DND-41 (cell line): ENCODE measurements around the gene TBC1D22A.

ENCODE experiments used
- ATAC-seq: fragments of 200-7000 bp; cut with Tn5 transposase; 3 replicates; pipeline ENCODE4 v1.9.1; 2021; ENCODE audit warnings: low read depth; ENCODE audit not compliant: insufficient read depth
- DNase-seq: peaks from one replicate; pipeline ENCODE4 v3.0.0-alpha.2; 2020
- H2AFZ ChIP-seq: 2 replicates; pipeline ENCODE4 v1.6.0; 2012; ENCODE audit warnings: low read depth, low read length
- H3K27ac ChIP-seq: 2 replicates; pipeline ENCODE4 v1.5.1; 2012; ENCODE audit warnings: low read length, inconsistent platforms
- H3K27me3 ChIP-seq: fragments of 200-600 bp; sonication (generic); 2 replicates; pipeline ENCODE4 v1.6.0; 2012; ENCODE audit warnings: low read length, mild to moderate bottlenecking, inconsistent platforms; ENCODE audit not compliant: insufficient read depth, poor library complexity
- H3K36me3 ChIP-seq: 2 replicates; pipeline ENCODE4 v1.5.1; 2012; ENCODE audit warnings: low read length, inconsistent platforms; ENCODE audit not compliant: insufficient read depth
- H3K4me1 ChIP-seq: 2 replicates; pipeline ENCODE4 v1.5.1; 2012; ENCODE audit warnings: mild to moderate bottlenecking, low read length; ENCODE audit not compliant: insufficient read depth
- H3K4me2 ChIP-seq: 2 replicates; pipeline ENCODE4 v1.6.0; 2012; ENCODE audit warnings: mild to moderate bottlenecking, moderate library complexity, low read length, inconsistent platforms; ENCODE audit not compliant: insufficient read depth
- H3K4me3 ChIP-seq, 2 experiments: fragments of 200-600 bp in 1 of 2; shearing (Covaris generic) in 1 of 2; 2 replicates each; pipeline ENCODE4 v1.5.1; 2012 to 2016; ENCODE audit warnings: inconsistent platforms in 2 of 2, low read length in 2 of 2, mild to moderate bottlenecking in 2 of 2, low read depth in 1 of 2, moderate library complexity in 1 of 2
- H3K79me2 ChIP-seq: 2 replicates; pipeline ENCODE4 v1.6.0; 2012; ENCODE audit warnings: low read length, inconsistent platforms; ENCODE audit not compliant: insufficient read depth
- H3K9ac ChIP-seq: 2 replicates; pipeline ENCODE4 v1.6.0; 2012; ENCODE audit warnings: low read depth, mild to moderate bottlenecking, inconsistent platforms, low read length, moderate library complexity
- H3K9me3 ChIP-seq: 2 replicates; pipeline ENCODE4 v1.5.1; 2012; ENCODE audit warnings: low read length, moderate library complexity, mild to moderate bottlenecking, inconsistent platforms; ENCODE audit not compliant: insufficient read depth, severe bottlenecking
- H4K20me1 ChIP-seq: 2 replicates; pipeline ENCODE4 v1.6.0; 2012; ENCODE audit warnings: low read length; ENCODE audit not compliant: insufficient read depth
- EZH2 ChIP-seq: IDR thresholded peaks from 3 replicates; pipeline ENCODE4 v1.6.1; 2012; ENCODE audit warnings: borderline replicate concordance, low read depth, mild to moderate bottlenecking, moderate library complexity, low read length, inconsistent platforms; ENCODE audit not compliant: severe bottlenecking
- TF ChIP-seq, protein P1 (sequence below): IDR thresholded peaks from 2 replicates; pipeline ENCODE4 v1.5.1; 2012; ENCODE audit warnings: borderline replicate concordance, low read length, moderate library complexity, mild to moderate bottlenecking; ENCODE audit not compliant: poor library complexity, severe bottlenecking; ENCODE audit errors: extremely low read depth

The TBC1D22A gene

GRCh38 chr22:47030143-47030661 is 267.8 kb downstream of the TBC1D22A start:
- H3K9ac ChIP-seq, result no peak overlapping the region
- H3K79me2 ChIP-seq, result no peaks in the 10 kb centered on the region; the same call in 1 of the 2 replicates
- TF ChIP-seq, protein P1, sequence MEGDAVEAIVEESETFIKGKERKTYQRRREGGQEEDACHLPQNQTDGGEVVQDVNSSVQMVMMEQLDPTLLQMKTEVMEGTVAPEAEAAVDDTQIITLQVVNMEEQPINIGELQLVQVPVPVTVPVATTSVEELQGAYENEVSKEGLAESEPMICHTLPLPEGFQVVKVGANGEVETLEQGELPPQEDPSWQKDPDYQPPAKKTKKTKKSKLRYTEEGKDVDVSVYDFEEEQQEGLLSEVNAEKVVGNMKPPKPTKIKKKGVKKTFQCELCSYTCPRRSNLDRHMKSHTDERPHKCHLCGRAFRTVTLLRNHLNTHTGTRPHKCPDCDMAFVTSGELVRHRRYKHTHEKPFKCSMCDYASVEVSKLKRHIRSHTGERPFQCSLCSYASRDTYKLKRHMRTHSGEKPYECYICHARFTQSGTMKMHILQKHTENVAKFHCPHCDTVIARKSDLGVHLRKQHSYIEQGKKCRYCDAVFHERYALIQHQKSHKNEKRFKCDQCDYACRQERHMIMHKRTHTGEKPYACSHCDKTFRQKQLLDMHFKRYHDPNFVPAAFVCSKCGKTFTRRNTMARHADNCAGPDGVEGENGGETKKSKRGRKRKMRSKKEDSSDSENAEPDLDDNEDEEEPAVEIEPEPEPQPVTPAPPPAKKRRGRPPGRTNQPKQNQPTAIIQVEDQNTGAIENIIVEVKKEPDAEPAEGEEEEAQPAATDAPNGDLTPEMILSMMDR, result no peak
- no peak for TF ChIP-seq EZH2
- H3K9me3 ChIP-seq, result no peaks in the 10 kb centered on the region
- H3K4me1 ChIP-seq, result no peaks in the 10 kb centered on the region
- ATAC-seq, result no peak
- H3K27ac ChIP-seq, result no peak overlapping the region
- peaks cover 22% of the 10 kb centered on the region for H4K20me1 ChIP-seq
- no peak for DNase-seq
- no peak overlapping the region for H2AFZ ChIP-seq
- no peak overlapping the region for H3K4me3 ChIP-seq
- H3K4me2 ChIP-seq, result no peak overlapping the region
- peaks cover 4% of the 10 kb centered on the region; the same call in 1 of the 2 replicates for H3K36me3 ChIP-seq
- H3K27me3 ChIP-seq, result no peaks in the 10 kb centered on the region

DNA sequence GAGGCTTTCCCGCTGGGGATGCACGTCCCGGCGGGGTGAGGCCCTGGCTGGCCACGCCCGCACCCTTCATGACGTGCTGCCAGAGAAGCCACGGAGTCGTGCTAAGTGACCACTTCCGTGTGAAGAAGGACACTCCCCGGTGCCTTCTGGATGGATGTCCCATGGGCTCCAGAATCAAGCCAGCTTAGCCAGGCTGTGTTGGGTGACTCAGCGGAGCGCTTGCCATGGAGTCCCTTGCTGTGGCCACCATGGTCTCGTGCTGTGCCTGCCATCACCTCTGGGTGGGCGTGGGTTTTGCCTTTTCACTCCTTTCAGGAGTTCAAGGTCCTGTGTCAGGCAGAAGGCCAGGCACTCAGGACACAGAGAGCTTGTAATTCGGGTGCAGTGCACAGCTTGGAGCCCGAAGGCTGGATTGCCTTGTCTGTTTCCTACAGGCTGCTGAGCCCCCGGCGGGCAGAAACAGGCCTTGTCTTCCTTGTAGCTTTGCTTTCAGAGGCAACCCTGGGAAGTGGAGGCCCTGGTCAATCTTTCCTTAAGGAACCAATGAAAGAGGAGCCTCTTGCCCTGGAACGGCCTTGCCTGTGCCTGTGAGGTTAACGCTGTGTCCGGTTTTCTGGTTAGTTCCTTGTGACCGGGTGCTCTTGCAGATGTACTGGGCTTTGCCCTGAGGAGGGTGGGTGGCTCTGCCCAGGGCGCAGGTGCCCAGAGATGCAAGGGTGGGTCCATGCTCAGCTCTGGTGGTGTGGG is 268.6 kb downstream of the TBC1D22A start:
- Histone ChIP-seq H3K79me2 (no peaks in the 10 kb centered on the region; the same call in 1 of the 2 replicates), H3K36me3 (peaks cover 4% of the 10 kb centered on the region; the same call in 1 of the 2 replicates), H3K4me2 (no peak overlapping the region), H2AFZ (no peak overlapping the region), H3K4me3 (no peak overlapping the region), H4K20me1 (peaks cover 27% of the 10 kb centered on the region), H3K9ac (no peak overlapping the region), H3K9me3 (no peaks in the 10 kb centered on the region), H3K4me1 (no peaks in the 10 kb centered on the region), H3K27me3 (no peaks in the 10 kb centered on the region), H3K27ac (no peak overlapping the region)
- TF ChIP-seq, protein P1, result no peak
- no peak for TF ChIP-seq EZH2
- ATAC-seq (no peak), DNase-seq (no peak)

GRCh38 chr22:47031628-47031915 is 269.1 kb downstream of the TBC1D22A start:
- H3K4me3 ChIP-seq, result no peak overlapping the region
- H3K4me1 ChIP-seq, result no peaks in the 10 kb centered on the region
- H3K4me2 ChIP-seq, result no peak overlapping the region
- H3K9me3 ChIP-seq, result no peaks in the 10 kb centered on the region
- DNase-seq (no peak), ATAC-seq (no peak)
- peaks cover 31% of the 10 kb centered on the region for H4K20me1 ChIP-seq
- no peaks in the 10 kb centered on the region; the same call in 1 of the 2 replicates for H3K79me2 ChIP-seq
- TF ChIP-seq EZH2, result no peak
- TF ChIP-seq, protein P1, result no peak
- H2AFZ ChIP-seq, result no peak overlapping the region
- H3K27ac ChIP-seq, result no peak overlapping the region
- H3K9ac ChIP-seq, result no peak overlapping the region
- H3K36me3 ChIP-seq, result peaks cover 9% of the 10 kb centered on the region; the same call in 1 of the 2 replicates
- no peaks in the 10 kb centered on the region for H3K27me3 ChIP-seq
